IPS-NIHi7 (cell line): Measurements from ENCODE around the gene NOP53.

Experiments
- DNase-seq: peaks from one replicate; pipeline ENCODE4 v3.0.0; 2012; ENCODE audit warnings: mixed read lengths; ENCODE audit errors: extremely low spot score

The NOP53 gene

DNA sequence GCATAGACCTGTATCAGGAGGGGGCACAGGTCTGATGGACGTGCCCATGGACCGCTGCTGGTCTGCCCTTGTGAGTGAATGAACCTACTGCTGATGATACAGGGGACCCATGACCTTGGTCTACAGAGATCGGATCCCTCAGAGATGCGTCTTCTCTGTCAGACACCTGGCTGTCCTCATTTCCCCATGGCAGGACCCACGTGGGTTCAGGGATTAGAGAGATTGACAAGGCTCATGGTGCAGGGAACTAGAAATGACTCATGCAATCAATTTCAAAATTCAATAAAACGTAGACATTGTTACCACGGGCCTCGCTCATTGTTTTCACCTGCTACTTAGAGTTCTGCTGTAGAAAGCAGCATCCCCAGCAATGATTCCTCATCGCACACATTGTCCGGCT is 60.0 kb downstream of the NOP53 start:
- no peak for DNase-seq

DNA sequence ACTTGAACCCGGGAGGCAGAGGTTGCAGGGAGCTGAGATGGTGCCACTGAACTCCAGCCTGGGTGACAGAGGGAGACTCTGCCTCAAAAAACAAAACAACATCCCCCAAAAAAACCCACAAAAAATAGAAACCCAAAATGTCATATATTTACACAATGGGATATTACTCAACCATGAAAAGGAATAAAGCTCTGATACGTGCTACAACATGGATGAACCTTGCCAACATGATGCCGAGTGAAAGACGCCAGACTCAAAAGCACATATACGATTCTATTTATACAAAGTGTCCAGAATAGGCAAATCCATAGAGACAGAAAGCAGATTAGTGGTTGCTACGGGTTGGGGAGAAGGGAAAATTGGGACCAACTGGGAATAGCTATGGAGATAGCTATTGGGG is 61.1 kb downstream of the NOP53 start:
- no peak for DNase-seq
